GM23248 (cell line): ENCODE results near the gene STOML2.

Experiments
- EZH2 ChIP-seq: fragments of 200-600 bp; sonication (generic); IDR thresholded peaks from 2 replicates; pipeline ENCODE4 v1.6.1; 2018; ENCODE audit warnings: antibody characterized with exemption, mild to moderate bottlenecking; ENCODE audit not compliant: insufficient read depth, poor library complexity, severe bottlenecking
- EZH2phosphoT487 ChIP-seq: fragments of 200-600 bp; sonication (generic); IDR thresholded peaks from 2 replicates; pipeline ENCODE4 v1.6.1; 2018; ENCODE audit warnings: antibody characterized with exemption, moderate library complexity, mild to moderate bottlenecking, low read depth; ENCODE audit not compliant: insufficient read depth

GRCh38 chr9:35108946-35109575, 6.1 kb upstream of the STOML2 start:
- TF ChIP-seq EZH2phosphoT487: no peak
- TF ChIP-seq EZH2: no peak
